ENCODE data around the gene COLEC11.

Gene COLEC11

DNA sequence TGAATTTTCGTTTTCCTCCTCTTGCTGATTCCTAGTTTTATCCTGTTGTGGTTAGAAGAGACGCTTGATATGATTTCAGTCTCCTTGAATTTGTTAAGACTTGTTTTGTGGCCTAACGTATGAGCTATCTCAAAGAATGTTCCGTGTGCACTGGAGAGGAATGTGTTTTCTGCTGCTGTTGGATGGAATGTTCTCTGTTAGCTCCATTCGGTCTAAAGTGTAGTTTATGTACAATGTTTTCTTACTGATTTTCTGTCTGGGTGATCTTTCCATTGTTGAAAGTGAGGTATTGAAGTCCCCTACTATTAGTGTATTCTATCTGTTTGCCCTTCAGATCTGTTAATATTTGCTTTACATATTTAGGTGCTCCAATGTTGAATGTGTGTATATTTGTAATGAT, 25.9 kb downstream of the COLEC11 start:
- DNase-seq (ENCODE audit: low read depth), result no peak

DNA sequence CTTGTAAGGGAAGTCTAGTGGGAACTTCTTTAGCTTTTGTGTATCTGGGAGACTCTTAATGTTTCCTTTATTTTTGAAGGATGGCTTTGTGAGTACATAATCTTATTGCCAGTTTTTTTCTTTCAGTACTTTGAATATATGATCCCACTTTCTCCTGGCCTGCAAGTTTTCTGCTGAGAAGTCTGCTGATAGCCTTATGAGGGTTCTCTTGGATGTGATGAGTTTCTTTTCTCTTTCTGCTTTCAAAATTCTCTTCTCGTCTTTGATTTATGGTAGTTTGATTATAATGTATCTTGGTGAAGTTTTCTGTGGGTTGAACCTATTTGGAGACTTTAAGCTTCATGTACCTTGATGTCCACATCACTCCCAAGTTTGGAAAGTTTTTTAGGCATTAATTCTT, 28.1 kb downstream of the COLEC11 start:
- TF ChIP-seq CTCF (IDR thresholded peaks at IDR 0.05; ENCODE audit: insufficient read depth, low read depth, low read length, missing control alignments), result no peak
- DNase-seq (ENCODE audit: low read depth), result no peak
- no peak overlapping the region for H3K4me3 ChIP-seq (ENCODE audit: low read depth, low read length)

More for the DNA sequence above, 25.9 kb downstream of the COLEC11 start:
- TF ChIP-seq CTCF (IDR thresholded peaks at IDR 0.05; ENCODE audit: insufficient read depth, low read depth, low read length, missing control alignments), result no peak
- no peak overlapping the region for H3K4me3 ChIP-seq (ENCODE audit: low read depth, low read length)

DNA sequence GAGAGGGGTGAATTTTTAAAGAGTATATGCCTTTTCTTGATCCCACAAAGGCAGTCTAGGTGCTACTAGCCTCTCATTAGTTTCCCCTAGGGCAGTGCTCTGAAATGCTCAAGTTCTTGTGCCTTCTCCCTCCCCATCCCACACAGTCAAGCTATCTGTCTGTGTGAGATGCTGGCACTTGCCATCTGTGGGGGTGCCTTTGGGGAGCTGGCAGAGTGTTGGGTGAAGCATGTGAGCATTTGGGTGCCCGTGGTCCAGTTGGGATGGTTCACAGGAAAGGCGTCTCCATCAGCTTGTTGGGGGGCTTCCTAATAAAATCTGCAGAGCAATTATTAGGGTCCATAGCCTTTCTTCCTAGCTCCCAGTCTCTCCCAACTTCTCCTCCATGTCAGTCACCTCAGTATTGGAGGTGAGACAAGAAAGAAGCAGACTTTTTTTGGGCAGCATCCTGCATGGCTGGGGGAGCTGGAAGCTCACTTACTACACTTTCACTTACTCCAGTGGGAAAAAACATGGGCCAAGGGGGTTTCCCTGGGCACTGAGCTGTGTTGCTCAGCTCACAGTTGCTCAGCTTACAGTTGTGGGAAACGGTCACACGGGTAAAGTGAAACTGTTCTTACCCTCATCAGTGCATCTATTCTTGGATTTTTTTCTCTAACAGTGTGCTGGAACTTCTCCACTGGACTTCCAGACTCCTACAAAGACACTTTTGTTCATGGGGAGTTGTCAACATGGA, 29.3 kb downstream of the COLEC11 start:
- no peak overlapping the region for H3K4me3 ChIP-seq (ENCODE audit: low read depth, low read length)
- peak; percentile 72 for DNase-seq (ENCODE audit: low read depth)
- TF ChIP-seq CTCF (IDR thresholded peaks at IDR 0.05; ENCODE audit: insufficient read depth, low read depth, low read length, missing control alignments), result no peak

GRCh38 chr2:3625186-3625585, 30.3 kb downstream of the COLEC11 start:
- DNase-seq (ENCODE audit: low read depth), result no peak
- no peak for TF ChIP-seq CTCF (IDR thresholded peaks at IDR 0.05; ENCODE audit: insufficient read depth, low read depth, low read length, missing control alignments)
- no peak overlapping the region for H3K4me3 ChIP-seq (ENCODE audit: low read depth, low read length)

DNA sequence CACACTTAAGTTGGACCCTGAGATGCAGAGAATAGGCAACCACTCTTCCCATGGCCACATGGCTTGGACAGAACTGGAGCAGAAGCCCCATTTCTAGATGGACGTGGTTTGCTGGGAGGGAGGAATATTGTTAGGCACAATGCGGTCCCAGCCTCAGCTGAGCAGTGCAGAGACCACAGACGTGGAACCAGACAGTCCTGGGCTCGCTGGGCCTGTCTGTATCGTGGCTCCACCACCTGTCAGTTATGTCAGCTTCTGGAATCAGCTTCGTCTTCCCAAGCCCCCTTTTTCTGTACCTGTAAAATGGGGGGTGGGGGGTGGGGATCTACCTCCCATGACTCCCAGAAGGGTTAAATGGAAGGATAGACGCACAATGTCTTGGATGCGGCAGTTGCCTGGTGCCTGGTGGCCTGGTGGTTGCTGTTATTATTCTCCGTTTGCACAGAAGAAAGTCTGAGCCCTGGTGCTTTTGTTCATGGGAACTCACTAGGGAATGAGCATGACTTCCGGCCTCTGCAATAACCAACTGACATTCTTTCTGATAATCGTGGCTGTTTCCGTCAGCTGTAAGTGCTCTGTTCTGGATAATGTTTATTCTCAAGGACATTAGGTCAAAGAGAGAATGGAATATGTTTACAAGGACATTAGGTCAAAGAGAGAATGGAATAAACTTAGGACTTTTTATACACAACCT, 31.4 kb downstream of the COLEC11 start:
- TF ChIP-seq CTCF (IDR thresholded peaks at IDR 0.05; ENCODE audit: insufficient read depth, low read depth, low read length, missing control alignments), result no peak

GRCh38 chr2:3626812-3627499, 32.0 kb downstream of the COLEC11 start:
- DNase-seq (ENCODE audit: low read depth), result no peak
- TF ChIP-seq CTCF (IDR thresholded peaks at IDR 0.05; ENCODE audit: insufficient read depth, low read depth, low read length, missing control alignments), result no peak
- H3K4me3 ChIP-seq (ENCODE audit: low read depth, low read length), result no peak overlapping the region

More for the DNA sequence above, 31.4 kb downstream of the COLEC11 start:
- H3K4me3 ChIP-seq (ENCODE audit: low read depth, low read length), result no peak overlapping the region
- no peak for DNase-seq (ENCODE audit: low read depth)

All from GM12865 (cell line).